Measurements from ENCODE around the gene MED10. TPM values are rescaled to one million over a fixed set of nuclear protein-coding genes. Genes with fewer than 3 reads are reported as not detected.

Gene MED10
- total RNA-seq, 1 experiment from 2014 or later = 81.8 TPM

DNA sequence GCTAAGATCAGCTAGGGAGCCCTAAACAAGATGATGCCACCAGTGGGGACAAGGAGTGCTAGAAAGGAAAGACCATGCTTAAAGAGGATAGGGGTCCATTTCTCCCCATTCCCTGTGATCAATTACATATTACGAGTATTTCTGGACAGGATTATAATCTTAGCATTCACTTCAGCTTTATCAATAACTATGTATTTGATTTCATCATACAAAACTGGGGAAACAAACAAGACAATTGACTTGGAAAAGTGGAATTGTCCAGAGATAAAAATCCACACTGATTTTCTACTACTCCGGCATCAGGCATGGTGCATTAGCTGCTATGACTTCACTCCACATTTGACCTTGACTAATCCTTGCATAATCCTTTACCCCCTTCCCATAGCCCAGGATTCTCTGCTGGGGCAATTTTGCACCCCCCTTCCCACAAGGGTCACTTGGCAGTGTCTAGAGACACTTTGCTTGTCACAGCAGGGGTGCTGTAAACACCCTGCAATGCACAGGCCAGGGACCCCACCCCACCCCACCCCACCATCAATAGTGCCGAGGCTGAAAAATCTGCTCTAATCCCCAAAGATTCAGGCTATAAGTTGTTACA, 40.4 kb upstream of the MED10 start:
- POLR2A ChIA-PET (ENCODE audit: unreplicated experiment) = no interaction called here
- Histone ChIP-seq H3K4me1 (replicated peaks; ENCODE audit: insufficient read depth) (no peaks in the 10 kb centered on the region; the same call in 1 of the 2 replicates), H3K27me3 (ENCODE audit: insufficient read depth, low read depth) (peaks cover 74% of the 10 kb centered on the region), H2AFZ (no peak overlapping the region), H3K36me3 (ENCODE audit: low read depth) (no peaks in the 10 kb centered on the region), H4K20me1 (ENCODE audit: insufficient read depth) (no peaks in the 10 kb centered on the region), H3K4me3 (no peak overlapping the region), H3K79me2 (ENCODE audit: low read depth) (no peaks in the 10 kb centered on the region), H3K9me3 (ENCODE audit: insufficient read depth, low read depth) (no peaks in the 10 kb centered on the region), H3K27ac (no peak overlapping the region), H3F3A (ENCODE audit: insufficient read depth, low read depth) (no peaks in the 10 kb centered on the region), H3K4me2 (no peak overlapping the region), H3K9me2 (ENCODE audit: insufficient read depth) (no peaks in the 10 kb centered on the region)
- no TSS peak for BruUV-seq (replicated peaks)
- no peak for DNase-seq
- CTCF ChIA-PET = no interaction called here
- intact Hi-C loops (cut with micrococcal nuclease; ENCODE audit: unreplicated experiment) = no loop called here
- TF ChIP-seq, protein P1, sequence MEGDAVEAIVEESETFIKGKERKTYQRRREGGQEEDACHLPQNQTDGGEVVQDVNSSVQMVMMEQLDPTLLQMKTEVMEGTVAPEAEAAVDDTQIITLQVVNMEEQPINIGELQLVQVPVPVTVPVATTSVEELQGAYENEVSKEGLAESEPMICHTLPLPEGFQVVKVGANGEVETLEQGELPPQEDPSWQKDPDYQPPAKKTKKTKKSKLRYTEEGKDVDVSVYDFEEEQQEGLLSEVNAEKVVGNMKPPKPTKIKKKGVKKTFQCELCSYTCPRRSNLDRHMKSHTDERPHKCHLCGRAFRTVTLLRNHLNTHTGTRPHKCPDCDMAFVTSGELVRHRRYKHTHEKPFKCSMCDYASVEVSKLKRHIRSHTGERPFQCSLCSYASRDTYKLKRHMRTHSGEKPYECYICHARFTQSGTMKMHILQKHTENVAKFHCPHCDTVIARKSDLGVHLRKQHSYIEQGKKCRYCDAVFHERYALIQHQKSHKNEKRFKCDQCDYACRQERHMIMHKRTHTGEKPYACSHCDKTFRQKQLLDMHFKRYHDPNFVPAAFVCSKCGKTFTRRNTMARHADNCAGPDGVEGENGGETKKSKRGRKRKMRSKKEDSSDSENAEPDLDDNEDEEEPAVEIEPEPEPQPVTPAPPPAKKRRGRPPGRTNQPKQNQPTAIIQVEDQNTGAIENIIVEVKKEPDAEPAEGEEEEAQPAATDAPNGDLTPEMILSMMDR (conservative IDR thresholded peaks at IDR 0.05) = no peak
- TF ChIP-seq EZH2 (IDR thresholded peaks at IDR 0.05; ENCODE audit: low read depth) = no peak

DNA sequence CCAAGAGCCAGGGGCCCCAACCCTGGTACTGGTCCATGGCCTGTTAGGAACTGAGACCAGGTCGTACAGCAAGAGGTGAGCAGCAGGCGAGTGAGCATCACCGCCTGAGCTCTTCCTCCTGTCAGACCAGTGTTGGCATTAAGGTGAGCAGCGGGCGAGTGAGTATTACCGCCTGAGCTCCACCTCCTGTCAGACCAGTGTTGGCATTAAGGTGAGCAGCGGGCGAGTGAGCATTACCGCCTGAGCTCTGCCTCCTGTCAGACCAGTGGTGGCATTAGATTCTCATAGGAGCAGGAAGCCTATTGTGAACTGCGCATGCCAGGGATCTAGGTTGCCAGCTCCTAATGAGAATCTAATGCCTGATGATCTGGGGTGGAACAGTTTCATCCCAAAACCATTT, 39.3 kb upstream of the MED10 start:
- H3K9me3 ChIP-seq (ENCODE audit: insufficient read depth, low read depth) = no peaks in the 10 kb centered on the region
- H2AFZ ChIP-seq = no peak overlapping the region
- H3K4me2 ChIP-seq = no peak overlapping the region
- POLR2A ChIA-PET (ENCODE audit: unreplicated experiment) = no interaction called here
- no peak overlapping the region for H3K4me3 ChIP-seq
- H3K9me2 ChIP-seq (ENCODE audit: insufficient read depth) = no peaks in the 10 kb centered on the region
- H3K4me1 ChIP-seq (replicated peaks; ENCODE audit: insufficient read depth) = no peaks in the 10 kb centered on the region; the same call in 1 of the 2 replicates
- H3K27ac ChIP-seq = no peak overlapping the region
- H3K36me3 ChIP-seq (ENCODE audit: low read depth) = no peaks in the 10 kb centered on the region
- CTCF ChIA-PET = no interaction called here
- no peak for DNase-seq
- H3K79me2 ChIP-seq (ENCODE audit: low read depth) = no peaks in the 10 kb centered on the region
- BruUV-seq (replicated peaks) = no TSS peak
- TF ChIP-seq, protein P1 (conservative IDR thresholded peaks at IDR 0.05) = no peak
- TF ChIP-seq EZH2 (IDR thresholded peaks at IDR 0.05; ENCODE audit: low read depth) = no peak
- intact Hi-C loops (cut with micrococcal nuclease; ENCODE audit: unreplicated experiment) = no loop called here
- no peaks in the 10 kb centered on the region for H4K20me1 ChIP-seq (ENCODE audit: insufficient read depth)
- peaks cover 77% of the 10 kb centered on the region for H3K27me3 ChIP-seq (ENCODE audit: insufficient read depth, low read depth)
- H3F3A ChIP-seq (ENCODE audit: insufficient read depth, low read depth) = no peaks in the 10 kb centered on the region

DNA sequence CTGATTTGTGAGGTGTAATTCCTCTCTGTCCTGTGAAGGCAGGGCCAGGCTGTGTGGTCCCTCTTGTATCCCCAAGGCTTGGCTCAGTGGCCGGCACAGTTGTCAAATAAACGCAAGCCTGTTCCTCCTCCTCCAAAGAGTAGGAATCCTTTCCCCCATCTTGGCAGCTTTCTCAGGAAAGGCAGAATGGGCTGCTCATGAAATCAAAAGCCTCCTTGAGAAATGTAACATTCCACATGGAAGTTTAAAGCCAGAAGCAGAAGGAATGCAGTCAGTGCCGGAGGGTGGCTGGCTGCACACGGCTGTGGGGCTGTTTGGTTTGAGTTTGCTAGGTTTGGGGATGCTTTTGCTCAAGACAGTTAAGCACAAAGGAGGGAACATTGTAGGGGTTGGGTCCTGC, 34.5 kb upstream of the MED10 start:
- Histone ChIP-seq H3K4me3 (no peak overlapping the region), H3K9me3 (ENCODE audit: insufficient read depth, low read depth) (no peaks in the 10 kb centered on the region), H3K4me1 (replicated peaks; ENCODE audit: insufficient read depth) (peaks cover 13% of the 10 kb centered on the region), H3K79me2 (ENCODE audit: low read depth) (no peaks in the 10 kb centered on the region), H3K36me3 (ENCODE audit: low read depth) (no peaks in the 10 kb centered on the region), H3K4me2 (no peak overlapping the region), H3K9me2 (ENCODE audit: insufficient read depth) (no peaks in the 10 kb centered on the region), H3K27ac (no peak overlapping the region), H2AFZ (no peak overlapping the region), H4K20me1 (ENCODE audit: insufficient read depth) (no peaks in the 10 kb centered on the region), H3F3A (ENCODE audit: insufficient read depth, low read depth) (no peaks in the 10 kb centered on the region), H3K27me3 (ENCODE audit: insufficient read depth, low read depth) (peaks cover 59% of the 10 kb centered on the region)
- DNase-seq = no peak
- CTCF ChIA-PET = no interaction called here
- BruUV-seq (replicated peaks) = no TSS peak
- TF ChIP-seq, protein P1 (conservative IDR thresholded peaks at IDR 0.05) = no peak
- no peak for TF ChIP-seq EZH2 (IDR thresholded peaks at IDR 0.05; ENCODE audit: low read depth)
- intact Hi-C loops (cut with micrococcal nuclease; ENCODE audit: unreplicated experiment) = no loop called here
- POLR2A ChIA-PET (ENCODE audit: unreplicated experiment) = no interaction called here

Measured in PC-9 (cell line).